Karpas-422 (cell line): ENCODE data around the gene RBM47. TPM values are rescaled to one million over a fixed set of nuclear protein-coding genes. Genes with fewer than 3 reads are reported as not detected.
"Not testable (repeated sequence)": the region's sequence is repeated elsewhere in the genome, so short reads cannot be mapped to it uniquely, and the experiment has no call there.

Experiments
- DNase-seq: peaks from one replicate; pipeline ENCODE4 v3.0.0-alpha.2; 2015
- H2AFZ ChIP-seq: fragments of 200-600 bp; sonication (generic); 2 replicates; pipeline ENCODE4 v1.6.1; 2014; ENCODE audit warnings: antibody characterized with exemption, low read length, mixed read lengths
- H3K27ac ChIP-seq: fragments of 200-600 bp; sonication (generic); 2 replicates; pipeline ENCODE4 v1.5.1; 2014; ENCODE audit warnings: mild to moderate bottlenecking, low read length, moderate library complexity
- H3K27me3 ChIP-seq: fragments of 200-600 bp; sonication (generic); 2 replicates; pipeline ENCODE4 v1.6.1; 2014; ENCODE audit warnings: low read length, mixed read lengths
- H3K36me3 ChIP-seq: fragments of 200-600 bp; sonication (generic); 2 replicates; pipeline ENCODE4 v1.6.1; 2014; ENCODE audit warnings: low read length, mixed read lengths; ENCODE audit not compliant: insufficient read depth
- H3K4me1 ChIP-seq: fragments of 200-600 bp; sonication (generic); 2 replicates; pipeline ENCODE4 v1.6.1; 2014; ENCODE audit warnings: mild to moderate bottlenecking, low read length, mixed read lengths
- H3K4me2 ChIP-seq: fragments of 200-600 bp; sonication (generic); 2 replicates; pipeline ENCODE4 v1.6.1; 2014; ENCODE audit warnings: low read length, low read depth, mild to moderate bottlenecking; ENCODE audit not compliant: poor library complexity, severe bottlenecking
- H3K4me3 ChIP-seq: fragments of 200-600 bp; sonication (generic); 2 replicates; pipeline ENCODE4 v1.5.1; 2014; ENCODE audit warnings: mild to moderate bottlenecking, antibody characterized with exemption, low read length, mixed read lengths
- H3K79me2 ChIP-seq: fragments of 200-600 bp; sonication (generic); 2 replicates; pipeline ENCODE4 v1.6.1; 2014; ENCODE audit warnings: mild to moderate bottlenecking, low read length, mixed read lengths
- H3K9ac ChIP-seq: fragments of 200-600 bp; sonication (generic); 2 replicates; pipeline ENCODE4 v1.6.0; 2014; ENCODE audit warnings: low read length
- H3K9me2 ChIP-seq: fragments of 200-600 bp; sonication (generic), shearing (Covaris generic); replicated peaks from 2 replicates; pipeline ENCODE4 v1.6.0; 2014; ENCODE audit warnings: mild to moderate bottlenecking, low read length, moderate library complexity; ENCODE audit not compliant: insufficient read depth
- H3K9me3 ChIP-seq: fragments of 300-700, 200-600 bp; sonication (generic); 2 replicates; pipeline ENCODE4 v1.6.1; 2014; ENCODE audit warnings: low read length, mixed read lengths
- H4K20me1 ChIP-seq: fragments of 200-600 bp; sonication (generic); 2 replicates; pipeline ENCODE4 v1.6.1; 2014; ENCODE audit warnings: mild to moderate bottlenecking, antibody characterized with exemption, low read length, low read depth; ENCODE audit not compliant: insufficient read depth
- total RNA-seq: library from RNA; depleted of rRNA; stranded (reverse); fragments of >200 nt; shearing (Covaris generic); gene quantifications from 2 replicates; pipeline ENCODE4 v1.2.3, GENCODE V29; 2014; ENCODE audit warnings: low replicate concordance

Gene RBM47
- total RNA-seq, 1 experiment from 2014 or later: not detected

DNA sequence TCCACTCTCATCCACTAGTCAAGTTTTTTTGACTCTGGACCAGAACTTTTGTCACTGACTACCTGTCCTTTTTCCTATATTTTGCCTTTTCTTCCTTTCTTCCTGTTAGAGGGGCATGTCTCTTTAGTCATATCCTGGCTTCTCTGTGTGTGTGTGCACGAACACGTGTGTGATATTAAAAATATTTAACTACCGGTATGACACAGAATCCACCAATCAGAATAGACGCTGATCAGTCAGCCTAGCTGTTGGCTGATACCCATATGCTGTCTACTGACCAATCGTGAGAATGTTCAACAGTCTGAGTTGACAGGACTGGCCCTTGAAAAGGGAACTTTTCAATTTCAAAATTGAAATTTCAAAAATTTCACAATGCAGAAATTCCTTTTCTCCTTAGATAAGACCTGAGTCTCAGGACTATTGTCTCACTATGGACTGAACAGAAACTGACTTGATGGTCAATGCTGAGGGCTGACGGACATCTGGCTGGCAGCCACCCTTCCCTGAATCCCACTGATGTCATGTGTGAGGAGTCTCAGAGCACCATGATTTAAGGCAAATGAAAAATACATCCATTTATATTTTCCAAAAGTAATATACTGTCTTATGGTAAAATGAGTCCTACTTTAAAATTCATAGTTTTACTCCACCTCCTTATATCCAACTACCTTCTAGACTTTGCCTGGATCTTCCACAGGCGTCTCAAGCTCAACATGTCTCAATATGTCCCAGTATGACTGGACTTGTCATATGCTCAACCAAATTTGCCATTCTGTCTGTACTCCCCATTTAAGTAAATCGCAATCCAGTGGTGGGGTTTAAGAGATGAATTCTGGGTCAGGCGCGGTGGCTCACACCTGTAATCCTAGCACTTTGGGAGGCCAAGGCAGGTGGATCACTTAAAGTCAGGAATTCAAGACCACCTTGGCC, 216.5 kb downstream of the RBM47 start:
- no peak overlapping the region for H2AFZ ChIP-seq

GRCh38 chr4:40412388-40412787, 217.3 kb downstream of the RBM47 start:
- Histone ChIP-seq H3K36me3 (no peaks in the 10 kb centered on the region; the same call in 1 of the 2 replicates), H3K4me2 (no peak overlapping the region), H4K20me1 (no peaks in the 10 kb centered on the region), H3K9ac (no peak overlapping the region), H2AFZ (no peak overlapping the region), H3K79me2 (no peaks in the 10 kb centered on the region), H3K4me3 (no peak overlapping the region), H3K27me3 (no peaks in the 10 kb centered on the region), H3K9me2 (no peaks in the 10 kb centered on the region; the same call in 1 of the 2 replicates), H3K4me1 (peaks cover 5% of the 10 kb centered on the region; the same call in 1 of the 2 replicates), H3K27ac (no peak overlapping the region), H3K9me3 (no peaks in the 10 kb centered on the region; the same call in 1 of the 2 replicates)
- no peak for DNase-seq

More for the DNA sequence above, 216.5 kb downstream of the RBM47 start:
- Histone ChIP-seq H3K4me1 (peaks cover 9% of the 10 kb centered on the region), H3K9me2 (no peaks in the 10 kb centered on the region; the same call in 1 of the 2 replicates), H3K27ac (no peak overlapping the region), H3K9me3 (no peaks in the 10 kb centered on the region), H3K36me3 (no peaks in the 10 kb centered on the region), H3K4me2 (no peak overlapping the region), H4K20me1 (no peaks in the 10 kb centered on the region), H3K79me2 (no peaks in the 10 kb centered on the region), H3K4me3 (no peak overlapping the region), H3K27me3 (no peaks in the 10 kb centered on the region), H3K9ac (no peak overlapping the region)
- DNase-seq: no peak

- H3K9ac ChIP-seq: no peak overlapping the region
- H4K20me1 ChIP-seq: no peaks in the 10 kb centered on the region
- no peak for DNase-seq
- no peaks in the 10 kb centered on the region; the same call in 1 of the 2 replicates for H3K9me2 ChIP-seq
- H3K9me3 ChIP-seq: no peaks in the 10 kb centered on the region; the same call in 1 of the 2 replicates
- no peak overlapping the region for H2AFZ ChIP-seq
- no peak overlapping the region for H3K27ac ChIP-seq
- no peaks in the 10 kb centered on the region for H3K79me2 ChIP-seq
- H3K27me3 ChIP-seq: no peaks in the 10 kb centered on the region
- no peaks in the 10 kb centered on the region; the same call in 1 of the 2 replicates for H3K36me3 ChIP-seq
- H3K4me2 ChIP-seq: no peak overlapping the region
- H3K4me3 ChIP-seq: no peak overlapping the region
- H3K4me1 ChIP-seq: peaks cover 5% of the 10 kb centered on the region; the same call in 1 of the 2 replicates
These were observed 219.8 kb downstream of the RBM47 start for GRCh38 chr4:40409835-40410234.

GRCh38 chr4:40407468-40407867, 222.2 kb downstream of the RBM47 start:
- not testable (repeated sequence) for H3K27me3 ChIP-seq, H3K27ac ChIP-seq, H3K4me3 ChIP-seq, H3K9me3 ChIP-seq, H3K9me2 ChIP-seq, H3K4me2 ChIP-seq, H4K20me1 ChIP-seq, H3K79me2 ChIP-seq, DNase-seq, H2AFZ ChIP-seq, H3K4me1 ChIP-seq, H3K36me3 ChIP-seq, H3K9ac ChIP-seq

- no peak for DNase-seq
- H3K4me2 ChIP-seq: no peak overlapping the region
- no peaks in the 10 kb centered on the region for H3K79me2 ChIP-seq
- no peak overlapping the region for H3K9ac ChIP-seq
- H3K4me1 ChIP-seq: peaks cover 5% of the 10 kb centered on the region; the same call in 1 of the 2 replicates
- H3K27ac ChIP-seq: no peak overlapping the region
- no peaks in the 10 kb centered on the region for H3K27me3 ChIP-seq
- H3K9me2 ChIP-seq: no peaks in the 10 kb centered on the region; the same call in 1 of the 2 replicates
- no peaks in the 10 kb centered on the region; the same call in 1 of the 2 replicates for H3K9me3 ChIP-seq
- H2AFZ ChIP-seq: no peak overlapping the region
- no peaks in the 10 kb centered on the region; the same call in 1 of the 2 replicates for H3K36me3 ChIP-seq
- no peak overlapping the region for H3K4me3 ChIP-seq
- H4K20me1 ChIP-seq: no peaks in the 10 kb centered on the region
These were observed 223.3 kb downstream of the RBM47 start for GRCh38 chr4:40406340-40406739.

GRCh38 chr4:40405193-40405592, 224.5 kb downstream of the RBM47 start:
- H3K4me3 ChIP-seq: no peak overlapping the region
- H3K27me3 ChIP-seq: no peaks in the 10 kb centered on the region
- no peaks in the 10 kb centered on the region; the same call in 1 of the 2 replicates for H3K9me2 ChIP-seq
- H4K20me1 ChIP-seq: no peaks in the 10 kb centered on the region
- H3K4me1 ChIP-seq: peaks cover 5% of the 10 kb centered on the region; the same call in 1 of the 2 replicates
- no peaks in the 10 kb centered on the region; the same call in 1 of the 2 replicates for H3K36me3 ChIP-seq
- H3K27ac ChIP-seq: no peak overlapping the region
- H3K4me2 ChIP-seq: no peak overlapping the region
- H3K9me3 ChIP-seq: no peaks in the 10 kb centered on the region; the same call in 1 of the 2 replicates
- no peak overlapping the region for H2AFZ ChIP-seq
- no peaks in the 10 kb centered on the region for H3K79me2 ChIP-seq
- H3K9ac ChIP-seq: no peak overlapping the region
- no peak for DNase-seq

GRCh38 chr4:40403081-40403480, 226.6 kb downstream of the RBM47 start:
- Histone ChIP-seq H3K9me3 (no peaks in the 10 kb centered on the region; the same call in 1 of the 2 replicates), H3K79me2 (no peaks in the 10 kb centered on the region), H3K27me3 (no peaks in the 10 kb centered on the region), H2AFZ (no peak overlapping the region), H3K27ac (no peak overlapping the region), H4K20me1 (no peaks in the 10 kb centered on the region), H3K9ac (no peak overlapping the region), H3K36me3 (no peaks in the 10 kb centered on the region; the same call in 1 of the 2 replicates), H3K4me2 (no peak overlapping the region), H3K4me1 (no peaks in the 10 kb centered on the region), H3K4me3 (no peak overlapping the region), H3K9me2 (no peaks in the 10 kb centered on the region)
- DNase-seq: no peak

GRCh38 chr4:40402556-40402955, 227.1 kb downstream of the RBM47 start:
- no peaks in the 10 kb centered on the region for H3K27me3 ChIP-seq
- no peaks in the 10 kb centered on the region; the same call in 1 of the 2 replicates for H3K36me3 ChIP-seq
- H3K4me2 ChIP-seq: no peak overlapping the region
- H3K79me2 ChIP-seq: no peaks in the 10 kb centered on the region
- H3K9me3 ChIP-seq: no peaks in the 10 kb centered on the region; the same call in 1 of the 2 replicates
- no peak overlapping the region for H3K27ac ChIP-seq
- no peak for DNase-seq
- no peaks in the 10 kb centered on the region for H4K20me1 ChIP-seq
- no peaks in the 10 kb centered on the region for H3K4me1 ChIP-seq
- H2AFZ ChIP-seq: no peak overlapping the region
- no peak overlapping the region for H3K4me3 ChIP-seq
- H3K9me2 ChIP-seq: no peaks in the 10 kb centered on the region
- H3K9ac ChIP-seq: no peak overlapping the region
